Measurements from ENCODE around the gene PRH1. TPM values are rescaled to one million over a fixed set of nuclear protein-coding genes. Genes with fewer than 3 reads are reported as not detected.

The PRH1 gene
- 10 to 100 TPM in 3 of 4 donors, 1 to 10 TPM in 1; 7.8 to 16.2 (median 13.0) TPM for polyA plus RNA-seq (ENCODE audit: insufficient read length in 4 of 4)

GRCh38 chr12:10884086-10884725 lies at the start of gene PRH1:
Gene PRH1, minus strand, starts transcription at chr12:10884255. Its CDS starts 38 bp downstream, at chr12:10884217.
- no peak for DNase-seq (ENCODE audit: low read depth in 4 of 4, low spot score in 3 of 4)

GRCh38 chr12:10928746-10929286 lies 44.8 kb upstream of the PRH1 start, which contains the start of gene PRH2:
Gene PRH2, plus strand, starts transcription at chr12:10929236. Its CDS starts 38 bp downstream, at chr12:10929274.
- DNase-seq (ENCODE audit: low read depth in 4 of 4, low spot score in 3 of 4): no peak

GRCh38 chr12:10926269-10926668 lies 42.2 kb upstream of the PRH1 start:
- DNase-seq (ENCODE audit: low read depth in 4 of 4, low spot score in 3 of 4): no peak

- DNase-seq (ENCODE audit: low read depth in 4 of 4, low spot score in 3 of 4): no peak
Measured at GRCh38 chr12:10919809-10920208, 35.8 kb upstream of the PRH1 start.

GRCh38 chr12:10910380-10910779 lies 26.3 kb upstream of the PRH1 start:
- DNase-seq (ENCODE audit: low read depth in 4 of 4, low spot score in 3 of 4): no peak

- DNase-seq (ENCODE audit: low read depth in 4 of 4, low spot score in 3 of 4): no peak
Measured at GRCh38 chr12:10909462-10909861, 25.4 kb upstream of the PRH1 start, which contains the start of gene TAS2R13. Gene TAS2R13, minus strand, starts transcription at chr12:10909562. Its CDS starts 264 bp downstream, at chr12:10909298.

GRCh38 chr12:10904686-10905085 lies 20.6 kb upstream of the PRH1 start:
- no peak for DNase-seq (ENCODE audit: low read depth in 4 of 4, low spot score in 3 of 4)

- no peak for DNase-seq (ENCODE audit: low read depth in 4 of 4, low spot score in 3 of 4)
Measured at GRCh38 chr12:10901427-10901826, 17.4 kb upstream of the PRH1 start.

GRCh38 chr12:10900972-10901371 lies 16.9 kb upstream of the PRH1 start:
- DNase-seq (ENCODE audit: low read depth in 4 of 4, low spot score in 3 of 4): no peak

GRCh38 chr12:10900530-10900929 lies 16.5 kb upstream of the PRH1 start:
- no peak for DNase-seq (ENCODE audit: low read depth in 4 of 4, low spot score in 3 of 4)

- DNase-seq (ENCODE audit: low read depth in 4 of 4, low spot score in 3 of 4): no peak
Measured at GRCh38 chr12:10896854-10897253, 12.8 kb upstream of the PRH1 start.

GRCh38 chr12:10891937-10892336 lies 7.9 kb upstream of the PRH1 start:
- DNase-seq (ENCODE audit: low read depth in 4 of 4, low spot score in 3 of 4): no peak

GRCh38 chr12:10889226-10889625 lies 5.2 kb upstream of the PRH1 start:
- no peak for DNase-seq (ENCODE audit: low read depth in 4 of 4, low spot score in 3 of 4)

GRCh38 chr12:10873378-10873777 lies 10.7 kb downstream of the PRH1 start:
- DNase-seq (ENCODE audit: low read depth in 4 of 4, low spot score in 3 of 4): no peak

GRCh38 chr12:10867381-10867780 lies 16.7 kb downstream of the PRH1 start:
- DNase-seq (ENCODE audit: low read depth in 4 of 4, low spot score in 3 of 4): no peak

GRCh38 chr12:10863512-10864218 lies 20.4 kb downstream of the PRH1 start:
- no peak for DNase-seq (ENCODE audit: low read depth in 4 of 4, low spot score in 3 of 4)

- DNase-seq (ENCODE audit: low read depth in 4 of 4, low spot score in 3 of 4): no peak
Measured at GRCh38 chr12:10861366-10861765, 22.7 kb downstream of the PRH1 start.

- no peak for DNase-seq (ENCODE audit: low read depth in 4 of 4, low spot score in 3 of 4)
Measured at GRCh38 chr12:10855807-10856206, 28.2 kb downstream of the PRH1 start.

- no peak for DNase-seq (ENCODE audit: low read depth in 4 of 4, low spot score in 3 of 4)
Measured at GRCh38 chr12:10853776-10854175, 30.3 kb downstream of the PRH1 start.

- no peak for DNase-seq (ENCODE audit: low read depth in 4 of 4, low spot score in 3 of 4)
Measured at GRCh38 chr12:10851243-10851858, 32.7 kb downstream of the PRH1 start.

- DNase-seq (ENCODE audit: low read depth in 4 of 4, low spot score in 3 of 4): no peak
Measured at GRCh38 chr12:10849425-10849878, 34.6 kb downstream of the PRH1 start, which contains the start of gene PRR4. Gene PRR4, minus strand, starts transcription at chr12:10849475. Its CDS starts 38 bp downstream, at chr12:10849437.
